Ishikawa (cell line): ENCODE data around the gene RASAL2.

Experiments used
- CEBPB ChIP-seq: IDR thresholded peaks from 2 replicates; pipeline ENCODE4 v1.6.1; 2012
- CREB1 ChIP-seq: IDR thresholded peaks from 2 replicates; pipeline ENCODE4 v1.6.1; 2012; ENCODE audit warnings: low read depth
- FOXM1 ChIP-seq: IDR thresholded peaks from 2 replicates; pipeline ENCODE4 v1.6.1; 2012; ENCODE audit warnings: low read depth, borderline replicate concordance
- MAX ChIP-seq: IDR thresholded peaks from 2 replicates; pipeline ENCODE4 v1.6.1; 2012
- RAD21 ChIP-seq: IDR thresholded peaks from 2 replicates; pipeline ENCODE4 v1.6.1; 2012; ENCODE audit warnings: low read depth
- REST ChIP-seq: IDR thresholded peaks from 2 replicates; pipeline ENCODE4 v1.6.1; 2012; ENCODE audit warnings: low read depth, mild to moderate bottlenecking
- TAF1 ChIP-seq: IDR thresholded peaks from 2 replicates; pipeline ENCODE4 v1.6.1; 2012; ENCODE audit warnings: low read depth, mild to moderate bottlenecking
- TCF12 ChIP-seq: IDR thresholded peaks from 2 replicates; pipeline ENCODE4 v1.6.1; 2012; ENCODE audit warnings: low read depth
- TEAD4 ChIP-seq: IDR thresholded peaks from 2 replicates; pipeline ENCODE4 v1.6.1; 2012
- ZBTB7A ChIP-seq: IDR thresholded peaks from 2 replicates; pipeline ENCODE4 v1.6.1; 2012; ENCODE audit warnings: low read depth

GRCh38 chr1:178492341-178492740 lies 398.4 kb downstream of the RASAL2 start:
- TF ChIP-seq ZBTB7A (no peak), CEBPB (no peak), MAX (no peak), REST (no peak), TCF12 (no peak), RAD21 (no peak), TAF1 (no peak), TEAD4 (no peak), FOXM1 (no peak), CREB1 (no peak)
